HG03354 (cell line): ENCODE measurements around the gene PBX4.

Experiments used
- ATAC-seq: cut with Tn5 transposase; IDR thresholded peaks from one replicate; pipeline ENCODE4 v1.9.1; 2021; ENCODE audit warnings: mild to moderate bottlenecking; ENCODE audit not compliant: unreplicated experiment, poor library complexity, severe bottlenecking

Gene PBX4

GRCh38 chr19:19562665-19563347 lies 55.7 kb downstream of the PBX4 start:
- no peak for ATAC-seq

GRCh38 chr19:19561946-19562664 lies 56.4 kb downstream of the PBX4 start:
- no peak for ATAC-seq

- no peak for ATAC-seq
Observed at GRCh38 chr19:19559931-19560330, 58.6 kb downstream of the PBX4 start.

DNA sequence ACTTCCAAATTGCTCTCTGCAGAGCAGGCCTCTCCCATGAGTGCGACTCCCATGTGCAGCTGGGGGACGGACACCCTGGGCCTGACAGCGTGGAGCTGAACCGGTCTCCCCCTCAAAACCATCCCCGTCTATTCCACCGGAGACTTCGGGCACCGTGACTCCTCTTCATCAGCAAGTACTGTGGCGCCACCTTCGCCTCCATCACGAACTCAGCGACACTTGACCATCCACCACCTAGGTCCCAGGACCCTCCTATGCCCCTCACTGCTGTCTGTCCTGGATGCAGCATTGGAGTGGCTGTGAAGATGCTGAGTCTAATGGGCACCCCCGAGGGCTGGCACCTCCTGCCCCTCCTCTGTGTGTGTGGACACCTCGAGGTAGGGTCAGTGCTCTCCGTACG lies 59.9 kb downstream of the PBX4 start:
- no peak for ATAC-seq

- no peak for ATAC-seq
Observed at GRCh38 chr19:19558055-19558454, 60.4 kb downstream of the PBX4 start.

- ATAC-seq, result no peak
Observed at GRCh38 chr19:19554074-19555023, 64.1 kb downstream of the PBX4 start.

DNA sequence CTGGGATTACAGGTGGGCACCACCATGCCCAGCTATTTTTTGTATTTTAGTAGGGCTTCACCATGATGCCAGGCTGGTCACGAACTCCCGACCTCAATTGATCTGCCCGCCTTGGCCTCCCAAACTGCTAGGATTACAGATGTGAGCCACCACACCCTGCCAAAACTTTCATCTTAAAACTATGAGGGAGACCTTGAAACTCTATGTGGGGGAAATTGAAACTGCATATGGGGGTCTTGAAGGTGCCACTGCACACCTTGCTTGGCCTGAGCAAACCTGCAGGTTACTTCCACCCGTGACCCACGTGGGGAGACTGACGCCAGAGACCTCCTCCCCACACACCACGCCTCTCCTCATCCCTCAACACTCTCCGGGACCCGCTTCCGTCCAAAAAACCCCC lies 64.8 kb downstream of the PBX4 start:
- ATAC-seq, result no peak

DNA sequence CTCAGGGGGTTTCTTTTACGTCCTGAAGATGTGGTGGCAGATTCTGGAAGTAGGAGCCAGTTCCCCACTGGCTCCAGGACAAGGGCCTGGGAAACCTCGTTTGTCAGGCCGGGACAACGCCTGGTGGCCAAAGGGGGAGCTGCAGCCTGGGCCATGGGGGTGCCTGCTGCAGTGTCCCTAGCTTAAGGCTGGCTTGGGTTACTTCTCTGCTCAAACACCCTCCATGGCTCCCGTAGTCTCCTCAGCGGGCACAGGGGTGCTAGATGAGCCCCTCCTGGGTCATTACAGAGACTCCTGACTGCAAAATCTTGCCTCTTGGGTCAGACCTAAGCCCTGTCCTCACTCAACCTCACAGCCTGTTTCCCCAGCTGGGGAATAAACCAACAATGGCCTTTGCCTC lies 65.7 kb downstream of the PBX4 start:
- no peak for ATAC-seq

DNA sequence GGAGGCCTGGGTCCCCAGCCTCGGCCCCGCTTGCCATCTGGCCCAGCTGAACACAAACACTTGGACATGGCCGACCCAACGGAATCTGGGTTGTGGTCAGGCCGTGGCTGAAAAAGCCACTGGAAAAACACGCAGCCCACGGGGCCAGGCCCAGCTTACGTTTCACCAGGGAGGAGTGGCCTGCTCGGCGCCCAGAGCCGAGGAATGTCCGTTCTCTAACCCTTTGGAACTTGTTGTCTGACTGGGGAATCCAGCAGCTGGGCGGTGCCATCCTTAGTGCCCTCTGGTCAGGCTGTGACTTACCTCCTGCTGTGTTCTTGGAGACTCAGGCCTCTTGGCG lies 66.7 kb downstream of the PBX4 start:
- ATAC-seq, result no peak

DNA sequence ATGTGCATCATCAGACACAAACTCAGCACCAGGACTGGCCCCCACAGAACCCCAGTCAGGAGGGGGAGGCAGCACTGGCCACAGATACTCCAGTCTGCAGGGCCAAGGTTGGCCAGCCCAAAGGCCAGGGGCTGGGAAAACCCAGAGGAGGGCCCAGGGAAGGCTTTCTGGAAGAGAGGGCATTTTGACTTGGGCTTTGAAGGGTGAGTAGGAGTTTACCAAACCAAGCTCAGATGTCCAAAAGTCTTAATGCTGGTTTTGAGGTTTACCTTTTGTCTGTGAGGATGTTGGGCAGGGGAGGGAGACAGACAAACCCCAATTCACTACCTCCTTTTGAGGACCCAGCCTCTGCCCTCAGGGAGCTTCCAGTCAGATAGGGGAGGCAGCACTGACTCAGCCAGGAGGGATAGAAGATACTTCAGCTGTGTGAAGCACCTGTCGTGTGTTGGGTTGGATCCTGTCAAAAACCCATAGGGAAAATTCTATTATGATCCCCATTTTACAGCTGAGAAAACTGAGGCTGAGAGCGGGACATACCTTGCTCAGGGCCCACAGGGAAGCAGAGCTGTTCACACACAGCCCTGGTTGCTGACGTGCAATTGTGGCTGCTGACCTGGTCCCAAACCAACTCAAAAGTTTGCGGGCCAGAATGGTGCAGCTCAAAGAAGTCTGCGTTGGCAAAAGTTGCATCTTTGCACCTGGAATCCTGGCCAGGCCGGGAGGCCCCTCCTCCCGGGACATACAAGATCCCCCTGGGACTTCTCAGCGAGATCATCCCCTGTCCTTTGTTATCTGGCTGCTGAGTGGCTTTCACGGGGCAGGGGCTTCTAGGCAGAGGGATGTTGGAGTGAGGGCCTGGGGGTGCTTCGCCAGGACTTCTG lies 67.3 kb downstream of the PBX4 start:
- no peak for ATAC-seq

- ATAC-seq, result no peak
Observed at GRCh38 chr19:19550485-19550929, 68.0 kb downstream of the PBX4 start.

DNA sequence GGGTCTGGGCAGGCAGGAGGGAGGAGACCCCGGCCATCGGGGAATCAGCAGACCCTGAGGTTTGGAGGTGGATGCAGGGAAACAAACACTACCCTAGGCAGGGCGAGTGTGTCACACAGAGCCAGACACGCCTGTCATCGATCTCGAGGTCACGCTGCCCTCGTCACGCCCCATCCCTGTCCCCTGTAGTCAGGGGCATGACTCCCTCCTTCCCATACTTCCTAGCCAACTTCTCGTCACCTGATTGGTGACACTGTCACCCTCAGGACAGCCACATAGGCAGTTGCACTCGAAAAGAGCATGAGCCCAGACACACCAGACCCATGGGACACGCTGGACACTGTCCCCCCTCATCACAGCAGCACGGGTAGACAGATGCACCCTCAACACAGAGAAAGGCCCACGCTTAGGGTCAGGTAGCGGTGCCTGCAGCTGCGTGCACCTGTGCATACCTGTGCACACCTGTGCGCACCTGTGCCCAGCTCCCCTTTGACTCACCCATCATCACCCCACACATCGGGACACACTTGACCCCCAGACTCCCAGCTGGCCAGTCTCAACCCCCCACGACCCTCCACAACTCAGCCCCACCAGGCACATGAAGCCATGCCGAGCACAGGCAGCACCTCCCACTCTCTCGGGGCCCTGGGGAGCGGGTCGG lies 68.6 kb downstream of the PBX4 start:
- ATAC-seq, result no peak

GRCh38 chr19:19548915-19549759 lies 69.3 kb downstream of the PBX4 start:
- ATAC-seq, result no peak

DNA sequence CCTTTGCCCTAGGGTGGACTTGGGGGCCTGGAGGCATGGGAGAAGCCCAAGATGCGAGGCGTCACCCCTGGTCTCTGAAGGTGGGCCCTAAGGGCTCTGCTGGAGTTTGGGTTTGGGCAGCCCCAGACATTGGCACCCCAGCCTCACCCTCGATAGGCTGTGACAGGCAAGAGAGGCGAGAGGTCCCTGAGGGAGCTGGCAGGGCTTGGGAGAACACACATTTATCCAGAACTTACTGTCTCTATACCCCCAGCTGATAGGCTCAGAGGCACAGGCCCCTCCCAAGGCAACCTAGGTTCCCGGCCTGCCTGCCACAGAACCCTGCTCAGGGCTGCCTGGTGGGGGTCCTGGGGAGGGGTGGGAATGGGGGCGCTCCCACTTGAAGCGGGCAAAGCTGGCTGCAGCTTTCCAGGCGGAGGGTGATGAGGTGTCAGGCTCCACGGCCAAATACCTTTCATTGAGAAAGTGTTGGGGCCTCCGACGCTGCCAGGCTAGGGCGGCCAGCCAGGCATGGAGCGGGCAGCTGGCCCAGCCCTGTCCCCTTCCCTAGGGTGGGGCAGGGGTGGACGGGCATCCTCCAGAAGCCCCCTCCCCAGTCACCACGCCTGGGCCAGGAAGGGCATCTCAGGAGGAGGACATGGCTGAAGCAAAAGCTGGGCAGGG lies 70.7 kb downstream of the PBX4 start:
- no peak for ATAC-seq

GRCh38 chr19:19546751-19547162 lies 71.7 kb downstream of the PBX4 start:
- no peak for ATAC-seq

- ATAC-seq, result no peak
Observed at GRCh38 chr19:19545707-19546106, 72.8 kb downstream of the PBX4 start.

DNA sequence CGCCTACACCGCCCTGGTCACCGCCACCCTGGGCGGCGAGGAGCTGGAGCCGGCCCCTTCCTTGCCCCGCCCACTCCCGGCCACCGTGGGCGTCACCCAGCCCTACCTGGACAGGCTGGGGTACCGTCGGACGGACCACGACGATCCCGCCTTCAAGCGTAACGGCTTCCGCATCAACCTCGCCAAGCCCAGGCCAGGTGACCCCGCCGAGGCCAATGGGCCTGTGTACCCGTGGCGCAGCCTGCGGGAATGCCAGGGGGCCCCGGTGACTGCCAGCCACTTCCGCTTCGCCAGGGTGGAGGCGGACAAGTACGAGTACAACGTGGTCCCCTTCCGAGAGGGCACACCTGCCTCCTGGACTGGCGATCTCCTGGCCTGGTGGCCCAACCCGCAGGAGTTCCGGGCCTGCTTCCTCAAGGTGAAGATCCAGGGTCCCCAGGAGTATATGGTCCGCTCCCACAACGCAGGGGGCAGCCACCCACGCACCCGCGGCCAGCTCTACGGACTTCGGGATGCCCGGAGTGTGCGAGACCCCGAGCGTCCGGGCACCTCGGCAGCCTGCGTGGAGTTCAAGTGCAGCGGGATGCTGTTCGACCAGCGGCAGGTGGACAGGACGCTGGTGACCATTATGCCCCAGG lies 73.4 kb downstream of the PBX4 start:
- no peak for ATAC-seq
